Right lobe of liver (tissue), 6 donors: ENCODE results near the gene ZIC4. TPM values are rescaled to one million over a fixed set of nuclear protein-coding genes. Genes with fewer than 3 reads are reported as not detected.

Experiments
- ATAC-seq, 4 donors: fragments of 200-7000 bp; cut with Tn5 transposase; one replicate each; pipeline ENCODE4 v1.9.1; 2020; ENCODE audit warnings: mild to moderate bottlenecking in 4 of 4, moderate library complexity in 4 of 4
- DNase-seq, 3 donors: peaks; one replicate each; pipeline ENCODE4 v3.0.0-alpha.2; 2020
- H3K27ac ChIP-seq, 3 donors: fragments of 200-600 bp; one replicate each; pipeline ENCODE4 v1.8.0; 2022
- H3K27me3 ChIP-seq, 2 donors: fragments of 200-600 bp; one replicate each; pipeline ENCODE4 v1.8.0; 2022
- H3K36me3 ChIP-seq, 4 donors: fragments of 200-600 bp; sonication (generic) in 1 of 4; one replicate each; pipeline versions ENCODE4 v1.5.1 to v1.8.0; 2017 to 2022; ENCODE audit warnings: control low read depth in 1 of 4
- H3K4me1 ChIP-seq, 4 donors: fragments of 200-600 bp; sonication (generic) in 1 of 4; one replicate each; pipeline versions ENCODE4 v1.5.1 to v1.8.0; 2017 to 2022; ENCODE audit warnings: control low read depth in 1 of 4
- H3K4me3 ChIP-seq, 3 donors: fragments of 200-600 bp; one replicate each; pipeline ENCODE4 v1.8.0; 2022
- H3K9me3 ChIP-seq, 4 donors: fragments of 200-600 bp; sonication (generic) in 1 of 4; one replicate each; pipeline versions ENCODE4 v1.5.1 to v1.8.0; 2017 to 2022; ENCODE audit warnings: control low read depth in 1 of 4
- CTCF ChIP-seq, 4 donors: fragments of 200-600 bp in 3 of 4; fragments of 450-650 bp in 1 of 4; IDR thresholded peaks; one replicate each; pipeline versions ENCODE4 v1.5.1 to v1.8.0; 2016 to 2022; ENCODE audit warnings: antibody characterized with exemption in 4 of 4, mild to moderate bottlenecking in 2 of 4
- POLR2A ChIP-seq: fragments of 450-650 bp; IDR thresholded peaks from one replicate; pipeline ENCODE4 v1.6.1; 2017; ENCODE audit warnings: antibody characterized with exemption, mild to moderate bottlenecking
- WGBS: methylation state at CpG from one replicate; pipeline ENCODE4 v1.1.6; 2018; ENCODE audit warnings: low coverage, low lambda C conversion rate; ENCODE audit not compliant: insufficient coverage; ENCODE audit errors: missing lambda C conversion rate; 5-methylcytosine and 5-hydroxymethylcytosine counted together
- intact Hi-C, 2 donors: fragments of 100-400 bp; cut with DNase I; formaldehyde crosslinking; loops; one replicate each; pipeline versions ENCODE4 v1.11.2 to v1.14.1; 2022
- total RNA-seq, 6 experiments: library from RNA; depleted of rRNA in 2 of 6; stranded (reverse); fragments of >200 nt in 2 of 6; fragmentation: NEBNext Ultra II Directional in 3 of 6; extraction: Animal tissue kit (Norgen Biotek cat#: 25700) in 3 of 6; gene quantifications; one replicate each; pipeline versions ENCODE4 v1.1.0 to v1.2.4, GENCODE V29; 2016 to 2023
- donor health status: DM: no; HTN: yes; CAD: no.
- donor health status: DM: no; HTN: no; CAD: no.
- donor health status: DM: no; HTN: no; CAD: no.
- donor health status: DM: no; HTN: yes; CAD: no.
- donor health status: DM: no; HTN: yes; CAD: no.

The ZIC4 gene
- total RNA-seq, 6 experiments from 2014 or later, result 0.04 to 0.28 (median 0.12) TPM; not detected in 3

- H3K4me1 ChIP-seq, result no peaks in the 10 kb centered on the region
- H3K27me3 ChIP-seq, result no peaks in the 10 kb centered on the region
- intact Hi-C loops, result no loop called here
- no peak overlapping the region for H3K27ac ChIP-seq
- H3K4me3 ChIP-seq, result no peak overlapping the region
- ATAC-seq (no peak), DNase-seq (no peak)
- WGBS, result 33% methylated on average over 1 of the region's 1 CpG
- no peaks in the 10 kb centered on the region for H3K9me3 ChIP-seq
- H3K36me3 ChIP-seq, result no peaks in the 10 kb centered on the region
- TF ChIP-seq CTCF (IDR thresholded peaks at IDR 0.05) (no peak), POLR2A (no peak)
Measured at GRCh38 chr3:147400999-147401398, 5.3 kb downstream of the ZIC4 start.

- intact Hi-C loops, result no loop called here
- TF ChIP-seq POLR2A, result no peak
- no peak for TF ChIP-seq CTCF (IDR thresholded peaks at IDR 0.05)
- Histone ChIP-seq H3K36me3 (no peaks in the 10 kb centered on the region), H3K27me3 (no peaks in the 10 kb centered on the region), H3K9me3 (no peaks in the 10 kb centered on the region), H3K27ac (no peak overlapping the region), H3K4me3 (no peak overlapping the region), H3K4me1 (no peaks in the 10 kb centered on the region)
- ATAC-seq (no peak), DNase-seq (no peak)
Measured at GRCh38 chr3:147400111-147400510, 6.2 kb downstream of the ZIC4 start.

- Histone ChIP-seq H3K9me3 (no peaks in the 10 kb centered on the region), H3K27ac (no peak overlapping the region), H3K36me3 (no peaks in the 10 kb centered on the region), H3K4me3 (no peak overlapping the region), H3K4me1 (no peaks in the 10 kb centered on the region), H3K27me3 (no peaks in the 10 kb centered on the region)
- ATAC-seq (peak in 1 of 4 donors; percentile 54), DNase-seq (no peak)
- no peak for TF ChIP-seq POLR2A
- no peak for TF ChIP-seq CTCF (IDR thresholded peaks at IDR 0.05)
- WGBS, result 59% methylated on average over 2 of the region's 2 CpGs
- intact Hi-C loops, result no loop called here
Measured at GRCh38 chr3:147398813-147399534, 7.4 kb downstream of the ZIC4 start.

GRCh38 chr3:147397875-147398812 lies 8.2 kb downstream of the ZIC4 start:
- peaks cover 0 to 7% (median 0%) of the 10 kb centered on the region in 4 donors for H3K4me1 ChIP-seq
- DNase-seq, result no peak
- H3K36me3 ChIP-seq, result no peaks in the 10 kb centered on the region
- TF ChIP-seq POLR2A (no peak), CTCF (IDR thresholded peaks at IDR 0.05) (no peak)
- no peak overlapping the region for H3K4me3 ChIP-seq
- H3K9me3 ChIP-seq, result no peaks in the 10 kb centered on the region
- no peak overlapping the region for H3K27ac ChIP-seq
- intact Hi-C loops, result no loop called here
- WGBS, result 14% methylated on average over 32 of the region's 46 CpGs
- no peak for ATAC-seq
- H3K27me3 ChIP-seq, result no peaks in the 10 kb centered on the region
